ENCODE data around the gene TRIM29. TPM values are rescaled to one million over a fixed set of nuclear protein-coding genes. Genes with fewer than 3 reads are reported as not detected.

TRIM29 gene
- total and polyA plus RNA-seq, 2 donors from 2014 or later, result 0.65 to 32.9 TPM

DNA sequence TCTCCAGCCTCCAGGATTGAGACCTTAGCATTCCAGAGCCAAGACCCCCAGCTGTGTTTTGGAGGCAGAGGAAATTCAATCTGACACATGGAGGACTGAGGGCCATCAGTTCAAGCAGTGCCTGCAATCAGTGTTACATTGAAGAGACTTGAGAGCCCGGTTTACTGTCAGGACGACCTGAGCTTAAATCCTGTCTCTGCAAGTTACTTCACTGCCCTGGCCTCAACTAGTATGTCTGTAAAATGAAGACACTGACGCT is 35.1 kb downstream of the TRIM29 start:
- H3K27ac ChIP-seq (ENCODE audit: low read depth in 2 of 2, low read length in 2 of 2), result no peak overlapping the region
- no peaks in the 10 kb centered on the region for H3K27me3 ChIP-seq (ENCODE audit: control insufficient read depth, insufficient read depth, low read length)
- H3K9ac ChIP-seq (ENCODE audit: low read length in 3 of 3), result no peak overlapping the region
- FAIRE-seq (no peak), DNase-seq (no peak)
- intact Hi-C loops (cut with DNase I), result no loop called here
- no peaks in the 10 kb centered on the region for H3K4me1 ChIP-seq (ENCODE audit: control insufficient read depth in 2 of 3, insufficient read depth in 2 of 3, low read depth in 1 of 3, low read length in 3 of 3)
- H3K36me3 ChIP-seq (ENCODE audit: control insufficient read depth in 2 of 3, insufficient read depth in 3 of 3, low read length in 3 of 3), result no peaks in the 10 kb centered on the region
- no peaks in the 10 kb centered on the region for H3K9me3 ChIP-seq (ENCODE audit: control insufficient read depth in 2 of 3, insufficient read depth in 1 of 3, low read length in 3 of 3)
- TF ChIP-seq, protein P1, sequence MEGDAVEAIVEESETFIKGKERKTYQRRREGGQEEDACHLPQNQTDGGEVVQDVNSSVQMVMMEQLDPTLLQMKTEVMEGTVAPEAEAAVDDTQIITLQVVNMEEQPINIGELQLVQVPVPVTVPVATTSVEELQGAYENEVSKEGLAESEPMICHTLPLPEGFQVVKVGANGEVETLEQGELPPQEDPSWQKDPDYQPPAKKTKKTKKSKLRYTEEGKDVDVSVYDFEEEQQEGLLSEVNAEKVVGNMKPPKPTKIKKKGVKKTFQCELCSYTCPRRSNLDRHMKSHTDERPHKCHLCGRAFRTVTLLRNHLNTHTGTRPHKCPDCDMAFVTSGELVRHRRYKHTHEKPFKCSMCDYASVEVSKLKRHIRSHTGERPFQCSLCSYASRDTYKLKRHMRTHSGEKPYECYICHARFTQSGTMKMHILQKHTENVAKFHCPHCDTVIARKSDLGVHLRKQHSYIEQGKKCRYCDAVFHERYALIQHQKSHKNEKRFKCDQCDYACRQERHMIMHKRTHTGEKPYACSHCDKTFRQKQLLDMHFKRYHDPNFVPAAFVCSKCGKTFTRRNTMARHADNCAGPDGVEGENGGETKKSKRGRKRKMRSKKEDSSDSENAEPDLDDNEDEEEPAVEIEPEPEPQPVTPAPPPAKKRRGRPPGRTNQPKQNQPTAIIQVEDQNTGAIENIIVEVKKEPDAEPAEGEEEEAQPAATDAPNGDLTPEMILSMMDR (IDR thresholded peaks at IDR 0.05; ENCODE audit: borderline replicate concordance, extremely low read depth, insufficient read depth), result no peak
- no peak overlapping the region for H3K4me3 ChIP-seq (ENCODE audit: low read length in 3 of 3)

DNA sequence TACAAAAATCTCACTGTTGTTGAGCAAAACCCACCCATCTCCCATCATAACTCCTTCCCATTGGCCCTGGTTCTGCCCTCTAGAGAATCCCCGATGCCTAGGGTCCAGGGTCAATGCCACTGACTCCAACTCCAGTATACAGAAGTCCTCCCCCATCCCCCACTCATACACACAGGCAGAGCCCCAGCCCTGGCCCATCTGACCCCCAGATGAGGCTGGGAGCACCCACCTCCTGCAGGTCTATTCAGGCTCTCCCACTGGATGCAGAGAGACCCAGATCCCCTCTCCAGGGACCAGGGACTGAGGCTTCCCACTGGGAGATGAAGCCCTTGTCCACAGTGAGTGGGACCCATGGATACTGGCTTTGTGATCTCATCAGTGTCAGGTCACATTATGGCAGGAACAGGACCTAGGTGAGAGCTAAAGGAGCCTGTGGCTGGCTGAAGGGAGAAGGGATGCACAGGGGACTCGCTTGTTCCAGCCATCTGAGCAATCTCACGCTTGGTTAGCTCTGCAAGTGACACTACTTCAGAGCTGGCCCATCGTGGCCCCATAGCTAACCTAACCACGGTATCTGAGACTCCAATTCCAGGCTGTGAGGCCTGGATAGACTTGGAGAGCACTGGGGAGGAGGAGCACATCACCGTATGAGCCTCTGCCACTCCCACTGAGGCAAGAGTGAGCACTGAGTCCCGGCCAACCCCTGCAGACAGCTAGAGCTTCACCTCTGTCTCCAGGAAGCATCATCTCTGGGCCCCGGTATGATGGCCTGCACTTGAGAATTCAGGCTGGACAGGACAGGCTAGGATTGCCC is 35.7 kb downstream of the TRIM29 start:
- Histone ChIP-seq H3K4me3 (ENCODE audit: low read length in 3 of 3) (no peak overlapping the region), H3K9me3 (ENCODE audit: control insufficient read depth in 2 of 3, insufficient read depth in 1 of 3, low read length in 3 of 3) (no peaks in the 10 kb centered on the region), H3K27ac (ENCODE audit: low read depth in 2 of 2, low read length in 2 of 2) (no peak overlapping the region), H3K36me3 (ENCODE audit: control insufficient read depth in 2 of 3, insufficient read depth in 3 of 3, low read length in 3 of 3) (no peaks in the 10 kb centered on the region), H3K27me3 (ENCODE audit: control insufficient read depth, insufficient read depth, low read length) (no peaks in the 10 kb centered on the region), H3K4me1 (ENCODE audit: control insufficient read depth in 2 of 3, insufficient read depth in 2 of 3, low read depth in 1 of 3, low read length in 3 of 3) (no peaks in the 10 kb centered on the region), H3K9ac (ENCODE audit: low read length in 3 of 3) (no peak overlapping the region)
- no peak for FAIRE-seq
- intact Hi-C loops (cut with DNase I), result no loop called here
- no peak for DNase-seq
- TF ChIP-seq, protein P1 (IDR thresholded peaks at IDR 0.05; ENCODE audit: borderline replicate concordance, extremely low read depth, insufficient read depth), result no peak

DNA sequence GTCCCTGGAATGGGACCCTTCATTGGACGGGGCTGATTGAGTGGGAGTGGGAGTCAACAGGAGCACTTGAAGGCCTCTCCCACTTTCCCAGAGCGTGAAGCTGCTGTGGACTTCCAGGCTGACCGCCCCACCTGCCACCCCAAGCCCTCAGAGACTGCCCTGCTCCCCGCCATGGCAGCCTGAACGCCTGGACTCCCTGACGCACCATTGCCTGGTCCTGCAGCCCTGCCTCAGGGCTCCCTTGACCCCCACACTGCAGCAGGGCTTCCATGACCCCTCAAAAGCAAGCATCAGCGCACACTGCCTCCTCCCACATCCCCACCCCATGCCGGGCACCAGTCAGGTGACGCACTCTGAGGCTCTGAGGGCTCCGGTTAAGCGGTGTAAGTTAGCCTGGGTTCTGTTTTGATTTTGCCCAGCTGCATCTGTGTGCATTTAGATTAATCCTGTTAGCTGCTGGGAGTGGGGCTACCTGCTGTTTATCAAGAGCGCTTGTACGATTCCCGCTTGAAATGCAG is 39.4 kb downstream of the TRIM29 start:
- intact Hi-C loops (cut with DNase I), result no loop called here
- no peak for FAIRE-seq
- TF ChIP-seq, protein P1 (IDR thresholded peaks at IDR 0.05; ENCODE audit: borderline replicate concordance, extremely low read depth, insufficient read depth), result no peak

More for the DNA sequence above, 39.4 kb downstream of the TRIM29 start:
- Histone ChIP-seq H3K9me3 (ENCODE audit: control insufficient read depth in 2 of 3, insufficient read depth in 1 of 3, low read length in 3 of 3) (no peaks in the 10 kb centered on the region), H3K4me1 (ENCODE audit: control insufficient read depth in 2 of 3, insufficient read depth in 2 of 3, low read depth in 1 of 3, low read length in 3 of 3) (no peaks in the 10 kb centered on the region), H3K36me3 (ENCODE audit: control insufficient read depth in 2 of 3, insufficient read depth in 3 of 3, low read length in 3 of 3) (no peaks in the 10 kb centered on the region), H3K27me3 (ENCODE audit: control insufficient read depth, insufficient read depth, low read length) (no peaks in the 10 kb centered on the region), H3K27ac (ENCODE audit: low read depth in 2 of 2, low read length in 2 of 2) (no peak overlapping the region), H3K9ac (ENCODE audit: low read length in 3 of 3) (no peak overlapping the region), H3K4me3 (ENCODE audit: low read length in 3 of 3) (no peak overlapping the region)
- peak in 4 of 5 donors; percentile 35 to 71 (median 49) for DNase-seq

All from kidney (tissue), 14 donors.